HepG2 (cell line): Measurements from ENCODE around the gene IQCN. TPM values are rescaled to one million over a fixed set of nuclear protein-coding genes. Genes with fewer than 3 reads are reported as not detected.

Source experiments
- ASH2L ChIP-seq: fragments of 300-600, 200-600 bp; sonication (generic); IDR thresholded peaks from 2 replicates; pipeline ENCODE4 v1.7.0; 2017; ENCODE audit warnings: low read depth, mild to moderate bottlenecking, moderate library complexity, mixed read lengths, low read length; ENCODE audit not compliant: insufficient read length
- DNMT3B ChIP-seq: conservative IDR thresholded peaks from 2 replicates; pipeline ENCODE4 v1.6.1; 2016; ENCODE audit warnings: missing biosample characterization, control low read depth
- DPF2 ChIP-seq: sonication (generic); formaldehyde crosslinking; IDR thresholded peaks from 2 replicates; pipeline ENCODE4 v1.4.0; 2020; ENCODE audit warnings: mild to moderate bottlenecking, low read depth, missing genetic modification reagents, borderline replicate concordance
- EZH2 ChIP-seq: conservative IDR thresholded peaks from 2 replicates; pipeline ENCODE4 v1.6.1; 2012; ENCODE audit warnings: mild to moderate bottlenecking, low read depth, low read length, moderate library complexity
- GATAD1 ChIP-seq: IDR thresholded peaks from 2 replicates; pipeline ENCODE4 v1.6.1; 2016; ENCODE audit warnings: missing genetic modification reagents, missing compliant biosample characterization
- KLF15 ChIP-seq: sonication (generic); formaldehyde crosslinking; IDR thresholded peaks from 2 replicates; pipeline ENCODE4 v1.8.1; 2023; ENCODE audit warnings: borderline replicate concordance, mild to moderate bottlenecking, inconsistent platforms, missing genetic modification reagents, mixed read lengths
- MAFK ChIP-seq, 2 experiments: IDR thresholded peaks in 1 of 2; conservative IDR thresholded peaks in 1 of 2; 2 replicates each; pipeline ENCODE4 v1.6.1; 2011; ENCODE audit warnings: improper control_type of control experiment in 2 of 2, low read length in 2 of 2
- MIXL1 ChIP-seq: IDR thresholded peaks from 2 replicates; pipeline ENCODE4 v1.6.1; 2016
- RBM22 ChIP-seq: fragments of 200-400 bp; formaldehyde crosslinking; optimal IDR thresholded peaks from 2 replicates; pipeline ENCODE3; 2017; ENCODE audit warnings: mild to moderate bottlenecking, low read length, moderate library complexity
- SNAPC2 ChIP-seq: sonication (generic); formaldehyde crosslinking; IDR thresholded peaks from 2 replicates; pipeline ENCODE4 v1.8.1; 2022; ENCODE audit warnings: mild to moderate bottlenecking, missing genetic modification reagents
- SPEN ChIP-seq: sonication (generic); formaldehyde crosslinking; IDR thresholded peaks from 2 replicates; pipeline ENCODE4 v1.5.1; 2020; ENCODE audit warnings: low read depth, mild to moderate bottlenecking, missing genetic modification reagents
- SRSF1 ChIP-seq: fragments of 200-400 bp; formaldehyde crosslinking; optimal IDR thresholded peaks from 2 replicates; pipeline ENCODE3; 2017; ENCODE audit warnings: mild to moderate bottlenecking, low read depth, low read length, moderate library complexity
- ZBTB33 ChIP-seq: sonication (generic); formaldehyde crosslinking; IDR thresholded peaks from 2 replicates; pipeline ENCODE4 v1.4.0; 2020; ENCODE audit warnings: missing genetic modification reagents
- ZSCAN21 ChIP-seq: sonication (generic); formaldehyde crosslinking; IDR thresholded peaks from 2 replicates; pipeline ENCODE4 v1.8.0; 2022; ENCODE audit warnings: mild to moderate bottlenecking, missing genetic modification reagents, moderate library complexity, borderline replicate concordance
- polyA plus RNA-seq, 8 experiments: library from polyadenylated mRNA; depleted of rRNA in 3 of 8; stranded (reverse) in 7 of 8; unstranded in 1 of 8; fragments of >200 nt; fragmentation: Illumina TruSeq in 4 of 8; extraction: Trizol in 4 of 8; gene quantifications; 2 replicates each; pipeline versions ENCODE4 v1.2.1 to v1.2.3, GENCODE V29; 2011 to 2016; ENCODE audit warnings: low read depth in 4 of 8, missing spikeins in 1 of 8, mixed read lengths in 1 of 8; ENCODE audit not compliant: insufficient read depth in 1 of 8
- total RNA-seq, 5 experiments: library from RNA; depleted of rRNA; stranded (reverse); fragments of >200 nt; fragmentation: Illumina TruSeq; extraction: Trizol; gene quantifications; 2 replicates each; pipeline ENCODE4 v1.2.3, GENCODE V29; 2016; ENCODE audit warnings: low read depth in 1 of 5
- TF ChIP-seq, protein P1 (sequence below): sonication (generic); formaldehyde crosslinking; IDR thresholded peaks from 2 replicates; pipeline ENCODE4 v1.4.0; 2020; ENCODE audit warnings: mild to moderate bottlenecking, missing genetic modification reagents, borderline replicate concordance
- TF ChIP-seq, protein P2 (sequence below): sonication (generic); formaldehyde crosslinking; IDR thresholded peaks from 2 replicates; pipeline ENCODE4 v1.8.0; 2022; ENCODE audit warnings: mild to moderate bottlenecking, missing genetic modification reagents, borderline replicate concordance
- TF ChIP-seq, protein P3 (sequence below): sonication (generic); formaldehyde crosslinking; IDR thresholded peaks from 2 replicates; pipeline ENCODE4 v1.5.0; 2020; ENCODE audit warnings: missing genetic modification reagents
- TF ChIP-seq, protein P4 (sequence below): IDR thresholded peaks from 2 replicates; pipeline ENCODE4 v1.6.1; 2016

The IQCN gene
- total and polyA plus RNA-seq, 2 of the 13 experiments (the other 11 are each of a cell fraction or from before 2014, with no cell fraction given), result 0.04 to 0.18 TPM

DNA sequence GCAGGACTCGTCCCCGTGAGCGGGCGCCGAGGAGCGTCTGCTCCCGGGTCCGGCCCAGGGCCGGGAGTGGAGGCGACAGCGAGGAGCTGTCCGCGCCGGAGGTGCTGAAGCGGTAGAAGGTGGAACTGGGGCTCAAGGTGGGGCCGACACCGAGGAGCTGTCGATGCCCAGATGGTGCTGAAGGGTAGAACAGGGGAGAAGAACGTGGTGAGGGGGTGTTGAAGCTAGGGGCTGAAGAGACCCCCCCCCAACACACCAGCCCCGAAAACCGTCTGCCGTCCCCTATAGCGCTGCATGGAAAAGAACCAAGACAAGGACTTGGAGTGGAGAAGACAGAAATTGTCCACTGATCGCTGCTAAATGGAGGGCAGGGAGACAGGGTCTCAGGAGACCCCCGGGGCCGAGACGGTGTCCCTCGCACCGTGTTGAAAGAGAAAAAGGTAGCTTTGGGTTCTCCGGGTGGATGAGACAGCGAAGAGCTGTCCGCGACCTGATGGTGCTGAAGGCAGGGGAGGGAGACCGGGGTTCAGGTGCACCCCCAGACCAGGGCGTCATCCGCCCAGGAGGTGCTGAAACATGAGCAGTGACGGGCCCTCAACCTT, 40.9 kb downstream of the IQCN start (continued):
- TF ChIP-seq, protein P1, sequence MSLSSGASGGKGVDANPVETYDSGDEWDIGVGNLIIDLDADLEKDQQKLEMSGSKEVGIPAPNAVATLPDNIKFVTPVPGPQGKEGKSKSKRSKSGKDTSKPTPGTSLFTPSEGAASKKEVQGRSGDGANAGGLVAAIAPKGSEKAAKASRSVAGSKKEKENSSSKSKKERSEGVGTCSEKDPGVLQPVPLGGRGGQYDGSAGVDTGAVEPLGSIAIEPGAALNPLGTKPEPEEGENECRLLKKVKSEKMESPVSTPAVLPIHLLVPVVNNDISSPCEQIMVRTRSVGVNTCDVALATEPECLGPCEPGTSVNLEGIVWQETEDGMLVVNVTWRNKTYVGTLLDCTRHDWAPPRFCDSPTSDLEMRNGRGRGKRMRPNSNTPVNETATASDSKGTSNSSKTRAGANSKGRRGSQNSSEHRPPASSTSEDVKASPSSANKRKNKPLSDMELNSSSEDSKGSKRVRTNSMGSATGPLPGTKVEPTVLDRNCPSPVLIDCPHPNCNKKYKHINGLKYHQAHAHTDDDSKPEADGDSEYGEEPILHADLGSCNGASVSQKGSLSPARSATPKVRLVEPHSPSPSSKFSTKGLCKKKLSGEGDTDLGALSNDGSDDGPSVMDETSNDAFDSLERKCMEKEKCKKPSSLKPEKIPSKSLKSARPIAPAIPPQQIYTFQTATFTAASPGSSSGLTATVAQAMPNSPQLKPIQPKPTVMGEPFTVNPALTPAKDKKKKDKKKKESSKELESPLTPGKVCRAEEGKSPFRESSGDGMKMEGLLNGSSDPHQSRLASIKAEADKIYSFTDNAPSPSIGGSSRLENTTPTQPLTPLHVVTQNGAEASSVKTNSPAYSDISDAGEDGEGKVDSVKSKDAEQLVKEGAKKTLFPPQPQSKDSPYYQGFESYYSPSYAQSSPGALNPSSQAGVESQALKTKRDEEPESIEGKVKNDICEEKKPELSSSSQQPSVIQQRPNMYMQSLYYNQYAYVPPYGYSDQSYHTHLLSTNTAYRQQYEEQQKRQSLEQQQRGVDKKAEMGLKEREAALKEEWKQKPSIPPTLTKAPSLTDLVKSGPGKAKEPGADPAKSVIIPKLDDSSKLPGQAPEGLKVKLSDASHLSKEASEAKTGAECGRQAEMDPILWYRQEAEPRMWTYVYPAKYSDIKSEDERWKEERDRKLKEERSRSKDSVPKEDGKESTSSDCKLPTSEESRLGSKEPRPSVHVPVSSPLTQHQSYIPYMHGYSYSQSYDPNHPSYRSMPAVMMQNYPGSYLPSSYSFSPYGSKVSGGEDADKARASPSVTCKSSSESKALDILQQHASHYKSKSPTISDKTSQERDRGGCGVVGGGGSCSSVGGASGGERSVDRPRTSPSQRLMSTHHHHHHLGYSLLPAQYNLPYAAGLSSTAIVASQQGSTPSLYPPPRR (CRISPR knock-in tag), result peak; percentile 12; the same call in 1 of the 2 replicates
- TF ChIP-seq SRSF1 (no peak), SPEN (CRISPR knock-in tag) (peak; percentile 28; the same call in 1 of the 2 replicates), MIXL1 (peak; percentile 66; the same call in 1 of the 2 replicates), MAFK (conservative IDR thresholded peaks at IDR 0.05 in 1 of 2, IDR thresholded peaks at IDR 0.05 in 1 of 2; ENCODE audit: low read length in 2 of 2) (no peak), KLF15 (peak; percentile 70; the same call in 1 of the 2 replicates), GATAD1 (CRISPR knock-in tag) (peak; percentile 72), ZBTB33 (CRISPR knock-in tag) (0 out of 2 replicates have a peak, but pooled peaks have one; percentile 28), EZH2 (no peak), RBM22 (no peak), ASH2L (no peak), SNAPC2 (CRISPR knock-in tag) (0 out of 2 replicates have a peak, but pooled peaks have one; percentile 22), DNMT3B (CRISPR knock-in tag) (peak; percentile 91; the same call in 1 of the 2 replicates), ZSCAN21 (CRISPR knock-in tag) (peak; percentile 84; the same call in 1 of the 2 replicates), DPF2 (CRISPR knock-in tag) (no peak)
- TF ChIP-seq, protein P2, sequence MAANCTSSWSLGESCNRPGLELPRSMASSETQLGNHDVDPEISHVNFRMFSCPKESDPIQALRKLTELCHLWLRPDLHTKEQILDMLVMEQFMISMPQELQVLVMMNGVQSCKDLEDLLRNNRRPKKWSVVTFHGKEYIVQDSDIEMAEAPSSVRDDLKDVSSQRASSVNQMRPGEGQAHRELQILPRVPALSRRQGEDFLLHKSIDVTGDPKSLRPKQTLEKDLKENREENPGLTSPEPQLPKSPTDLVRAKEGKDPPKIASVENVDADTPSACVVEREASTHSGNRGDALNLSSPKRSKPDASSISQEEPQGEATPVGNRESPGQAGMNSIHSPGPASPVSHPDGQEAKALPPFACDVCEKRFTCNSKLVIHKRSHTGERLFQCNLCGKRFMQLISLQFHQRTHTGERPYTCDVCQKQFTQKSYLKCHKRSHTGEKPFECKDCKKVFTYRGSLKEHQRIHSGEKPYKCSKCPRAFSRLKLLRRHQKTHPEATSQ (CRISPR knock-in tag), result no peak
- TF ChIP-seq, protein P3, sequence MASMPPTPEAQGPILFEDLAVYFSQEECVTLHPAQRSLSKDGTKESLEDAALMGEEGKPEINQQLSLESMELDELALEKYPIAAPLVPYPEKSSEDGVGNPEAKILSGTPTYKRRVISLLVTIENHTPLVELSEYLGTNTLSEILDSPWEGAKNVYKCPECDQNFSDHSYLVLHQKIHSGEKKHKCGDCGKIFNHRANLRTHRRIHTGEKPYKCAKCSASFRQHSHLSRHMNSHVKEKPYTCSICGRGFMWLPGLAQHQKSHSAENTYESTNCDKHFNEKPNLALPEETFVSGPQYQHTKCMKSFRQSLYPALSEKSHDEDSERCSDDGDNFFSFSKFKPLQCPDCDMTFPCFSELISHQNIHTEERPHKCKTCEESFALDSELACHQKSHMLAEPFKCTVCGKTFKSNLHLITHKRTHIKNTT, result no peak
- TF ChIP-seq, protein P4, sequence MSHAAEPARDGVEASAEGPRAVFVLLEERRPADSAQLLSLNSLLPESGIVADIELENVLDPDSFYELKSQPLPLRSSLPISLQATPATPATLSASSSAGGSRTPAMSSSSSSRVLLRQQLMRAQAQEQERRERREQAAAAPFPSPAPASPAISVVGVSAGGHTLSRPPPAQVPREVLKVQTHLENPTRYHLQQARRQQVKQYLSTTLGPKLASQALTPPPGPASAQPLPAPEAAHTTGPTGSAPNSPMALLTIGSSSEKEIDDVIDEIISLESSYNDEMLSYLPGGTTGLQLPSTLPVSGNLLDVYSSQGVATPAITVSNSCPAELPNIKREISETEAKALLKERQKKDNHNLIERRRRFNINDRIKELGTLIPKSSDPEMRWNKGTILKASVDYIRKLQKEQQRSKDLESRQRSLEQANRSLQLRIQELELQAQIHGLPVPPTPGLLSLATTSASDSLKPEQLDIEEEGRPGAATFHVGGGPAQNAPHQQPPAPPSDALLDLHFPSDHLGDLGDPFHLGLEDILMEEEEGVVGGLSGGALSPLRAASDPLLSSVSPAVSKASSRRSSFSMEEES (CRISPR knock-in tag), result peak; percentile 82
